AG09319 (cell line): Measurements from ENCODE around the gene PER1.

ENCODE experiments used
- DNase-seq: peaks from one replicate; pipeline ENCODE4 v3.0.0-alpha.2; 2010; ENCODE audit warnings: low read depth; ENCODE audit errors: extremely low read depth
- CTCF ChIP-seq: IDR thresholded peaks from 2 replicates; pipeline ENCODE4 v1.5.1; 2011; ENCODE audit warnings: low read depth, mild to moderate bottlenecking, inconsistent platforms, low read length, moderate library complexity

PER1 gene

GRCh38 chr17:8164815-8165131 is 12.6 kb upstream of the PER1 start:
- no peak for DNase-seq
- no peak for TF ChIP-seq CTCF

GRCh38 chr17:8163978-8164814 is 12.0 kb upstream of the PER1 start:
- DNase-seq: no peak
- TF ChIP-seq CTCF: no peak

- TF ChIP-seq CTCF: no peak
- DNase-seq: no peak
Measured at GRCh38 chr17:8162997-8163977, 11.1 kb upstream of the PER1 start.

GRCh38 chr17:8162233-8162996 is 10.2 kb upstream of the PER1 start, which contains the start of gene VAMP2:
Gene VAMP2 (minus strand): TSS chr17:8162948. CDS start chr17:8162879, 69 bp downstream.
- no peak for TF ChIP-seq CTCF
- DNase-seq: no peak

- no peak for DNase-seq
- TF ChIP-seq CTCF: no peak
Measured at GRCh38 chr17:8161289-8162232, 9.4 kb upstream of the PER1 start.

GRCh38 chr17:8160741-8161221 is 8.6 kb upstream of the PER1 start:
- DNase-seq: no peak
- no peak for TF ChIP-seq CTCF
